A673 (cell line): ENCODE data around the gene ACOX3. TPM values are rescaled to one million over a fixed set of nuclear protein-coding genes. Genes with fewer than 3 reads are reported as not detected.

Experiments used
- BruUV-seq: library from RNA; stranded (reverse); fragments of 400-500 nt; replicated peaks from 2 replicates; lab custom pipeline; 2021; lab: Mats Ljungman, UMichigan
- CTCF ChIA-PET: fragments of 300-600 bp; sonication (Branson Sonifier 250); formaldehyde crosslinking; loops from one replicate; lab custom pipeline; 2022; ENCODE audit warnings: antibody characterized with exemption; lab: Charles Lee
- POLR2A ChIA-PET: fragments of 300-600 bp; sonication (Branson Sonifier 250); formaldehyde crosslinking; loops from one replicate; lab custom pipeline; 2022; ENCODE audit warnings: antibody characterized with exemption; ENCODE audit not compliant: low non-redundant PET; lab: Charles Lee
- DNase-seq: peaks from one replicate; pipeline ENCODE4 v3.0.0-alpha.2; 2015; ENCODE audit warnings: low spot score
- H3K27ac ChIP-seq: fragments of 200-600 bp; sonication (generic); 2 replicates; pipeline ENCODE4 v1.5.1; 2016; ENCODE audit warnings: mixed run types, low read depth, mild to moderate bottlenecking, mixed read lengths, antibody characterized with exemption, low read length; ENCODE audit not compliant: poor library complexity, severe bottlenecking
- H3K27me3 ChIP-seq: fragments of 200-600 bp; sonication (generic); replicated peaks from 2 replicates; pipeline ENCODE4 v1.6.1; 2017; ENCODE audit warnings: mixed run types, low read depth, mild to moderate bottlenecking, mixed read lengths, antibody characterized with exemption, low read length; ENCODE audit not compliant: insufficient read depth, poor library complexity
- H3K36me3 ChIP-seq: fragments of 200-600 bp; sonication (generic); 2 replicates; pipeline ENCODE4 v1.6.1; 2016; ENCODE audit warnings: mixed run types, mild to moderate bottlenecking, mixed read lengths, antibody characterized with exemption, low read length; ENCODE audit not compliant: insufficient read depth, poor library complexity, severe bottlenecking
- H3K4me1 ChIP-seq: fragments of 200-600 bp; sonication (generic); 2 replicates; pipeline ENCODE4 v1.6.1; 2017; ENCODE audit warnings: mixed run types, mild to moderate bottlenecking, mixed read lengths, antibody characterized with exemption, low read length; ENCODE audit not compliant: insufficient read depth, poor library complexity, severe bottlenecking
- H3K4me3 ChIP-seq: fragments of 200-600 bp; sonication (generic); 2 replicates; pipeline ENCODE4 v1.5.1; 2016; ENCODE audit warnings: low read depth, mixed run types, mild to moderate bottlenecking, mixed read lengths, low read length; ENCODE audit not compliant: poor library complexity, severe bottlenecking
- H3K9me3 ChIP-seq: fragments of 200-600 bp; sonication (generic); 2 replicates; pipeline ENCODE4 v1.6.1; 2016; ENCODE audit warnings: mixed run types, low read depth, mild to moderate bottlenecking, mixed read lengths, antibody characterized with exemption, low read length; ENCODE audit not compliant: poor library complexity, severe bottlenecking
- CTCF ChIP-seq: fragments of 300-800, 200-600 bp; sonication (generic); conservative IDR thresholded peaks from 2 replicates; pipeline ENCODE4 v1.5.1; 2017; ENCODE audit warnings: low read depth, mild to moderate bottlenecking, antibody characterized with exemption, low read length, moderate library complexity, mixed read lengths
- EZH2 ChIP-seq: fragments of 200-600 bp; sonication (generic); IDR thresholded peaks from 2 replicates; pipeline ENCODE4 v1.6.1; 2017; ENCODE audit warnings: borderline replicate concordance, low read depth, mild to moderate bottlenecking, mixed read lengths, antibody characterized with exemption, low read length; ENCODE audit not compliant: poor library complexity, severe bottlenecking
- intact Hi-C: fragments of 100-400 bp; cut with micrococcal nuclease; formaldehyde crosslinking; loops from one replicate; pipeline ENCODE4 v1.10.0; 2022; ENCODE audit not compliant: unreplicated experiment
- total RNA-seq: library from RNA; stranded (reverse); gene quantifications from 2 replicates; pipeline ENCODE4 v1.2.3, GENCODE V29; 2021

Gene ACOX3
- total RNA-seq, 1 experiment from 2014 or later, result 14.3 TPM

- H3K27me3 ChIP-seq, result no peaks in the 10 kb centered on the region
- DNase-seq, result no peak
- POLR2A ChIA-PET, result no interaction called here
- H3K4me3 ChIP-seq, result no peak overlapping the region
- intact Hi-C loops, result no loop called here
- no peaks in the 10 kb centered on the region for H3K4me1 ChIP-seq
- CTCF ChIA-PET, result no interaction called here
- H3K27ac ChIP-seq, result no peak overlapping the region
- TF ChIP-seq CTCF (no peak), EZH2 (no peak)
- no peaks in the 10 kb centered on the region for H3K36me3 ChIP-seq
- H3K9me3 ChIP-seq, result no peaks in the 10 kb centered on the region
- no TSS peak for BruUV-seq
These were observed 56.0 kb downstream of the ACOX3 start for GRCh38 chr4:8384397-8385060.

DNA sequence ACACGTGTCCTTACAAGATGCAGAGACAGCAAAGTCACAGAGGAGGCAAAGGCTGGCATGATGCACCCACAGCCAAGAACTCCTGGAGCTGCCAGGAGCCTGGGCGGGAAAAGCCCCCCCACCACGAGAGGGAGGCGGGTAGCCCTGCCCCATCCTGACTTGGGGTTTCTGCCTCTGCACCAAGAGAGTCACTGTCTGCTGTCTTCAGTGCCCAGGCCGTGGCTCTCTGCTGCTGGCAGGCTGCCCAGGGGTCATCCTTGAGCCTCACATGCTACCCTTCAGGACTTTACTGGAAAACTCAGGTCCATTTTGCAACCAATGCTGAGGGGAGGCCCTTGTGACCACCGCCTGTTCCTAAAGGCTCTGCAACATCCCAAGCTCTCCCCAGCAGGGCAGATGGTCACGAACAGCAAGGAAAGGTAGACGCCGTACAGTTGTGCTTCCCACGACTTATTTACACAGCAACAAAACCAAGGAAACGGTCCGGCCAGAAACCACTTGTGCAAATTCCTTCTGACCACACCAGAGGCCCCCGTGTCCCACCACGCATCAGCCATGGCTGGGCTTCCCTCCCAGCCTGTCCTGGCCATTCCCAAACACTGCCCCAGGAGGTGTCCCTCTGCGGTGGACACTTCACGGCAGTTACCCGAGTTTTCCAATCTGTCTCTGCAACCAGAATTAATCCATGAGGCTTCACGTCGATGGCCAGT, 56.9 kb downstream of the ACOX3 start:
- Histone ChIP-seq H3K4me3 (no peak overlapping the region), H3K36me3 (no peaks in the 10 kb centered on the region), H3K4me1 (no peaks in the 10 kb centered on the region), H3K9me3 (no peaks in the 10 kb centered on the region), H3K27ac (no peak overlapping the region), H3K27me3 (no peaks in the 10 kb centered on the region)
- POLR2A ChIA-PET, result no interaction called here
- no TSS peak for BruUV-seq
- intact Hi-C loops, result no loop called here
- TF ChIP-seq CTCF (no peak), EZH2 (no peak)
- CTCF ChIA-PET, result no interaction called here
- DNase-seq, result no peak

DNA sequence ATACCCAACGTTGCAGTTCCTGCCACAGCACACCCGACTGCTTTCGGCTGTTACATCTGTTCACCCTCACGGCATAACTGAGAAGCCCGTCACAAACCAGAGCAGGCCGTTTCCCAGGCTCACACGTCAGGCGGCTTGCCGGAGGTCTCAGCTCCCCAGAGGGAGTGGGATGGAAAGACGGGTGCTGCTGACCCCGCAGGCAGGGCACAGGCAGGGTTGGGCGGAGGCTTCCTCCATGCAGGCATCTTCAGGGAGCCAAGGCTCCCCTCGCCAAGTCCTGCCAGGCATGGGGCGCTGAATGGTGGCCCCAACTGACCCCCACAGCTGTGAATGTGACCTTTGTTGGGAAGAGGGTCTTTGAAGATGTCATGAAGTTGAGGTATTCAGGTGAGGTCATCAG, 57.5 kb downstream of the ACOX3 start:
- Histone ChIP-seq H3K9me3 (no peaks in the 10 kb centered on the region), H3K27ac (no peak overlapping the region), H3K4me3 (no peak overlapping the region), H3K36me3 (no peaks in the 10 kb centered on the region), H3K4me1 (no peaks in the 10 kb centered on the region), H3K27me3 (no peaks in the 10 kb centered on the region)
- DNase-seq, result no peak
- intact Hi-C loops, result no loop called here
- TF ChIP-seq EZH2 (no peak), CTCF (no peak)
- BruUV-seq, result no TSS peak
- POLR2A ChIA-PET, result no interaction called here
- CTCF ChIA-PET, result no interaction called here
